Right forelimb (tissue), 1 donor: ENCODE results near the gene MAST4.
"Not testable (repeated sequence)": the region's sequence is repeated elsewhere in the genome, so short reads cannot be mapped to it uniquely, and the experiment has no call there.

Experiments
- DNase-seq: peaks from one replicate; pipeline ENCODE4 v3.0.0-alpha.2; 2018

Gene MAST4

DNA sequence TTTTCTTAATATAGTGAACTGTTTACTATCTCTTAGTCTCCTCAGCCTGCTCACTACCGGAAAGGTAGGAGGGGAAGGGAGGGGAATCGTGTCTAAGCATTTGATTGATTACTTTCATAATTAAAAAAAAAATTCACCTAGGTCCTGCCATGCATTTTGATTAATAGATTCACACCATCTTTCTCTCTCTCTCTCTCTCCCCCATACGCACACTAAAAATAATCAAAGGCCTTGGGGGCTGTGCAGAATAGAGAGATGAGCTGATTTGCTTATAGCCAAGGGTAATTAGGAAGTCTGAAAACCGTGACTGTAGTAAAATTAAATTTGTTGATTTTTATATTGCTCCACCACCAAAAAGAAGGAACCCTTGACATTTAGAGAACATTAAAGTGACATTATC lies 550.8 kb downstream of the MAST4 start:
- DNase-seq, result no peak

DNA sequence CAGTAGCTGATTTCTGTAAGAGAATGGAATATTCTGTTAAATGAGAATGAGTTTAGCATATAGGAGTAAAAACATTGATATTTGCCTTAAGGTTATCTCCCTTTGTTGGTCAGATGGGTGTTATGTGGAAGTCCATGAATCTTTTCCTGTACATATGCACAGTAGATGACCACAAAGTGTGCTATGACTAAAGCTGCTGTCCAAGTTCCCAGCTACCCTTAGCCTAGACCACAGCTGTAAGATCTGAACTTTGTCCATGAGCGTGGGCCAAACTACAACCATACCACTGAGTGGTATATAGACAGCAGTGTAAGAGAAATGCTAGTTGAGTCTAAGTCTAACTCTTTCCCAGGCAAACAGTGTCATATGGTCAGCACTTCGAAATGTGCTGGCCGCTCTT lies 551.6 kb downstream of the MAST4 start:
- DNase-seq, result no peak

DNA sequence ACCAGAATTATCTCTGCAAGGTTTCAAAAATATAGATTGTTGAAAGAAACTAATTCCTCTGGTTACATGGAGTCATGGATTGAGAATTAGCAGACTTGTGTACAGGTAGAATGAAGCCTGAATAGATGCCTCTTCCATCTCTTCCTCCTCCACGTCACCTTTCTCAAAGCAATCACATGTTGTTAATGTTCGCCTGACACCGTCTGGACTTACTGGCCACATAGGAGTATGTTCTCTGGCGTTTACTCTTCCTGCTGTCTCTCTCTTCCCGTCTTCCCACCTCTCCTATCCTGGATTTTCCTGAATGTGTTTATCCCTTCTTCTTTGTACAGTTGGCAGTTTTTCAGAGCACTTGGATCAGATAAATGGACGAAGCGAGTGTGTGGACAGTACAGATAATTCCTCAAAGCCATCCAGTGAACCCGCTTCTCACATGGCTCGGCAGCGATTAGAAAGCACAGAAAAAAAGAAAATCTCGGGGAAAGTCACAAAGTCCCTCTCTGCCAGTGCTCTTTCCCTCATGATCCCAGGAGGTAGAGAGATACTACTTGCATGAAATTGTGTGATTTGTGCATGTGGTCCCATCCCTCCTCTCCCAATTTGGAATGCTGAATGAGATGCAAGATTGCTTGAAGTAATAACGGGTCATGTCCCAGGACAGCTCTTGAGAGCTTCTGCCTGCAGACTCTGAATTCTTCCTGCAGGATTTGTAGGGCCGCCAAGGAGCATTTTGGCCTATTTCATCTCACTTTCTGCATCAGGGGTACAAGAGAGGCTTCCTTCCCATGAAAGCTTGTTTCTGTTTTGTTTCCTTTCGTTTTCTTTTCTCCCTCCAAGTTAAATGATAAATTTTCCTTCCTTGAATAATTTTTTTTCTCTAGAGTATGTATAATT lies 553.1 kb downstream of the MAST4 start:
- no peak for DNase-seq

DNA sequence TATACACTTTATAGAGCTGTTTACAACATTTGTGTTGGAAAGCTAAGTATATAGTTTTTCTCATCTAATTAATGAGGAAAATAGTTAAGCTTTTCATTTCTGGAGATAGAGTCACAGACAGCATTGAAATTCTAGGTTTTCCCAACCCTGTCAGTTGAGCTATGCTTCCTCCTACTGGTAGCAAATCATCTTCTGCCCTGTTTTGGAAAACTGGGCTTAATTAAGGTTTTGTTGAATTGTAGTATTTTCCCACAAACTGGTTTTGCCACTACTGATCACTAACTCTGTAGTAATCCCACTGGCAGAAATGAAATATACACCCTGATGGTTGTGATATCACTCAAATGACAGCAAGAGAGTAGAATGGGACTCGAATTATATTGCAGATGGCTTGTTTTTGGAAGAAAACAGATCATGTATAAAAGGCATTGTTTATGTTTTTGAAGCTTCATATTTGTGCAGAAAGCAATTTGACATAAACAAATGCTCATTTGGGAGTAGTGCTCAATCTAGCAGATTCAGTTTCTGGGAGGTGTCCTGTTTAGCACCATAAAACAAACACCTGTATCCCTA lies 553.8 kb downstream of the MAST4 start:
- no peak for DNase-seq

DNA sequence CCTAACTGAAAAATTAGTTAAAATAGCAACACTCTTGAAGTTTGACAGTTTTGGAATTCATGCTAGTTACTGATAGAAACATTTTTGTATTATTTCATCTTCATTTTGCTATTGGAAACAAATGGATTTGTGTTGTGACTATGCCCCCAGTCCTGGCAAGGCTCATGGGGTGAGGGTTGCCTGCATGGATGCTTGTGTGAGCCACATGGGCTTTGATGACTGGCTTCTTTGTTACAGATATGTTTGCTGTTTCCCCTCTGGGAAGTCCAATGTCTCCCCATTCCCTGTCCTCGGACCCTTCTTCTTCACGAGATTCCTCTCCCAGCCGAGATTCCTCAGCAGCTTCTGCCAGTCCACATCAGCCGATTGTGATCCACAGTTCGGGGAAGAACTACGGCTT lies 556.2 kb downstream of the MAST4 start:
- no peak for DNase-seq

DNA sequence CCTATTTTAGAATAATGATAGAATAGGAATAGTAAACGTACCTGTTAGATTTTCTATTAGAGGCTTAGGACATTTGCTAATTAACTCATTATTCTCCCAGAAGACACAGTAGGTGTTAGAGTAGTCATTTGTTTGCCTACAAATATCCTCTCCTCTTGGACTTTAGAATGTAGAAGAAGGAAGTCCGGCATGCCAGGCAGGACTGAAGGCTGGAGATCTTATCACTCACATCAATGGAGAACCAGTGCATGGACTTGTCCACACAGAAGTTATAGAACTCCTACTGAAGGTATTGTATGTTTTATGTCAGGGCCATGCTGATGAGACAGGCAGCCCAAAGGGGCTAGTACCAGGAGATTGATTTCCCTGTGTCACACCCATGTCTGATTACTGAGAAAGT lies 557.1 kb downstream of the MAST4 start:
- DNase-seq, result no peak

DNA sequence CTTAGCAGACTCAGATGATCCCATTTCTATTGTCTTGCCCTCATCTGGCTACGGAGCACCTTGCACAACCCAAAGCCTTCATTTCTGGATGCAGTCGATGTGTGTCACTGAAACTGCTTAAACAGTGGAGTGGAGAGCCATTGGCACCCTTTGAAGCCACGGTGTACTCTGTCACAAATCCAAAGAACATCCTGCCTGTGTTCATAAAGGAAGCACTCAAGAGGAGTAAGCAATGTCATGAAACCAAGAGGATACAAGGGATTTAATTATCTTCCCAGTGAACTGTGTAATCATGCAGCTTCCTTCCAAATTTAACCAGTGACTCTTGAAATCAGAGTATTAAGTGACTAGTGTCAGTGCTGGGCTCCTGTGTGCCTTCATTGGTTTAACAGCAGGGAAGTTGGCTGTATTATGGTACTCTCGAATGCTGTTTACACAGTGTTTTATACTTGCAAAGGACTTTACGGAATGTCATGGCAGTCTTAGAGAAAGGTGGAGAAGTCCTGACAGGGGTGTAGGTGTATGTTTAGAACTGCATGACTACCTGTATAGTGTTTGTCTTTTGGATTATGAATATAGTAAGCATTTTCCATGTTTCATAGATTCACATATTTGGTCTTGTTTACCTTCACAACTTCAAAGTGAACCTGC lies 558.5 kb downstream of the MAST4 start:
- DNase-seq, result no peak

DNA sequence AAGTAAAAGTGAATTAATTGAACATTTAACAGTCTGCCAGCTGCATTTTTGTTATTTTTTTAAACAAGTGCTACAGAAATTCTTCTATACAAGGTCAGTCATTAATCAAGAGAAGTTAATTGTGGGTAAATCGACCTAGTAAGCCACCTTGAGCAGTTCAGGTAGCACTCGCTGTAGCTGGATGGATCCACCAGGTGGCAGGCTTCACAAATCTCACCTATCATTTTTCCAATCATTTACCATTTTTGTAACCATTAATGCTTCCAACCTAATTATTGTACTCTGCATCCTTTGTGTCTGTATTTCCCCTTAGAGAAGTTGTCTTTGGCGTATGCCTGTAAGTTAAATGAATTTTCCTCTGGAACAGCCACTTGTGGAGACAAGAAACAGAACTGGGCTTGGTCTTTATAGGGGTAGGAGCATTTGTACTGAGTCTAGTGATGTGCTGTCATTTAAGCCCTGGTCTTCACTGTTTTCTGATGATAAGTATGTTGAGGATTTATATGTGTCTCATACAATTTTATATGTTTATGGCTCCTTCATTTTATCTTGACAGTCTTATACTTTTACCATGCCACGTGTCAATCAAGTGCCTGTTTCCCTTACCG lies 560.9 kb downstream of the MAST4 start:
- no peak for DNase-seq

DNA sequence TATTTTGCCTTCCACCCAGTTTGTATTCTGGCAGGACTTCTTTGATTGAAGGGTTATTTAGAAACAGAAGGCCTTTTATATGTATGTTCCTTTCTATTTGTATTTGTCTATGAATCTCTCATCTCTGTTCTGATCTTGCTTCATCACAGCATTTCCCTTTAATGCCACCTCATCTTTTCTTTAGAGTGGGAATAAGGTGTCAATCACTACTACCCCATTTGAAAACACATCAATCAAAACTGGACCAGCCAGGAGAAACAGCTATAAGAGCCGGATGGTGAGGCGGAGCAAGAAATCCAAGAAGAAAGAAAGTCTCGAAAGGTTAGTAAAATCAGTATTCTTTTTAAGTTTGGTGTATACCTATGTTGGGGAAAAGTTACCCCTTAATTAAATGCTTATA lies 564.1 kb downstream of the MAST4 start:
- no peak for DNase-seq

DNA sequence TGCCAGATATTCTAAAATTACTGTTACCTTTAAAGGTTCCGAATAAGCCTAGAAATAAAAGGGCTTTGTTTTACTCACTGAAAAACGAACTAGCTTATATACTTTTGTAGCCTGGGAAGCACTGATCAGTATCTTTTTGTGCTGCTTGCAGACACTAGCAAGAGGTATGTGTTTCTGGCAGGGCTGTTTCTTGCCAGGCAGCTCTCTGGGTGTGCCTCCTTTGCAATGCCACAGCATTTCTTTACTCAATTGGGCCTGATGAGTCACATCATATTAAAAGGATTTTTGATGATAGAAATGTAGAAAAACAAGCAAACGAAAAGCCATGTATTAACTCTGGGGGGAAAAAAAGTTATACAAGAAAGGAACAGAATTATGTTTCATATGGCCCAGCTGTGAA lies 564.8 kb downstream of the MAST4 start:
- no peak for DNase-seq

DNA sequence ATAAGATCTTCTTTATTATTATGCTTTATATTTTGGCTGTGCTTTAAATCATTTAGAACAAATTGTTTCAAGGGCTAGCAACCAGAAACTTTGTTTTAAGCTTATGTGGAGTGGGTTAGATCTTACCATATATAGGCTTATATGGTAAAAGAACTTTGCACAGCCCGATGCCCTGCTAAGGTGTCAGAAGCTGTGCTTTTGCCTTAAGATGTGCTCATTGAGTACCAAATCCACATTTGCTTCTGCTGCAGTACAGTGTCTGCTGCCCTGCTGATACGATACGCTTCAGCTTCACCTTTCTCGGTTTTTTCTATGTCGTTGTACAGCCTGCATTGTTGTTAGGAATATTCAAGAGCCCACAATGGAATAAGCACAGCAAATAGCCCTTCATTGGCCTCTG lies 565.6 kb downstream of the MAST4 start:
- no peak for DNase-seq

DNA sequence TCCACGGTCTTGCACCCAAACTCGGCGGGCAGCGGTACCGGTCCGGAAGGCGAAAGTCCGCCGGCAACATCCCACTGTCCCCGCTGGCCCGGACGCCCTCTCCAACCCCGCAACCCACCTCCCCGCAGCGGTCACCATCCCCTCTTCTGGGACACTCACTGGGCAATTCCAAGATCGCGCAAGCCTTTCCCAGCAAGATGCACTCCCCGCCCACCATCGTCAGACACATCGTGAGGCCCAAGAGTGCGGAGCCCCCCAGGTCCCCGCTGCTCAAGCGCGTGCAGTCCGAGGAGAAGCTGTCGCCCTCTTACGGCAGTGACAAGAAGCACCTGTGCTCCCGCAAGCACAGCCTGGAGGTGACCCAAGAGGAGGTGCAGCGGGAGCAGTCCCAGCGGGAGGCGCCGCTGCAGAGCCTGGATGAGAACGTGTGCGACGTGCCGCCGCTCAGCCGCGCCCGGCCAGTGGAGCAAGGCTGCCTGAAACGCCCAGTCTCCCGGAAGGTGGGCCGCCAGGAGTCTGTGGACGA lies 567.1 kb downstream of the MAST4 start:
- DNase-seq, result no peak

DNA sequence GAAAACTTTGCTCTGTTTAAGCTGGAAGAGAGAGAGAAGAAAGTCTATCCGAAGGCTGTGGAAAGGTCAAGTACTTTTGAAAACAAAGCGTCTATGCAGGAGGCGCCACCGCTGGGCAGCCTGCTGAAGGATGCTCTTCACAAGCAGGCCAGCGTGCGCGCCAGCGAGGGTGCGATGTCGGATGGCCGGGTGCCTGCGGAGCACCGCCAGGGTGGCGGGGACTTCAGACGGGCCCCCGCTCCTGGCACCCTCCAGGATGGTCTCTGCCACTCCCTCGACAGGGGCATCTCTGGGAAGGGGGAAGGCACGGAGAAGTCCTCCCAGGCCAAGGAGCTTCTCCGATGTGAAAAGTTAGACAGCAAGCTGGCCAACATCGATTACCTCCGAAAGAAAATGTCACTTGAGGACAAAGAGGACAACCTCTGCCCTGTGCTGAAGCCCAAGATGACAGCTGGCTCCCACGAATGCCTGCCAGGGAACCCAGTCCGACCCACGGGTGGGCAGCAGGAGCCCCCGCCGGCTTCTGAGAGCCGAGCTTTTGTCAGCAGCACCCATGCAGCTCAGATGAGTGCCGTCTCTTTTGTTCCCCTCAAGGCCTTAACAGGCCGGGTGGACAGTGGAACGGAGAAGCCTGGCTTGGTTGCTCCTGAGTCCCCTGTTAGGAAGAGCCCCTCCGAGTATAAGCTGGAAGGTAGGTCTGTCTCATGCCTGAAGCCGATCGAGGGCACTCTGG lies 567.8 kb downstream of the MAST4 start:
- DNase-seq, result no peak

DNA sequence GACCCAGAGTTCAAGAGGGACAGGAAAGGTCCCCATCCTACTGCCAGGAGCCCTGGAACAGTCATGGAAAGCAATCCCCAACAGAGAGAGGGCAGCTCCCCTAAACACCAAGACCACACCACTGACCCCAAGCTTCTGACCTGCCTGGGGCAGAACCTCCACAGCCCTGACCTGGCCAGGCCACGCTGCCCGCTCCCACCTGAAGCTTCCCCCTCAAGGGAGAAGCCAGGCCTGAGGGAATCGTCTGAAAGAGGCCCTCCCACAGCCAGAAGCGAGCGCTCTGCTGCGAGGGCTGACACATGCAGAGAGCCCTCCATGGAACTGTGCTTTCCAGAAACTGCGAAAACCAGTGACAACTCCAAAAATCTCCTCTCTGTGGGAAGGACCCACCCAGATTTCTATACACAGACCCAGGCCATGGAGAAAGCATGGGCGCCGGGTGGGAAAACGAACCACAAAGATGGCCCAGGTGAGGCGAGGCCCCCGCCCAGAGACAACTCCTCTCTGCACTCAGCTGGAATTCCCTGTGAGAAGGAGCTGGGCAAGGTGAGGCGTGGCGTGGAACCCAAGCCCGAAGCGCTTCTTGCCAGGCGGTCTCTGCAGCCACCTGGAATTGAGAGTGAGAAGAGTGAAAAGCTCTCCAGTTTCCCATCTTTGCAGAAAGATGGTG lies 568.8 kb downstream of the MAST4 start:
- DNase-seq, result no peak

DNA sequence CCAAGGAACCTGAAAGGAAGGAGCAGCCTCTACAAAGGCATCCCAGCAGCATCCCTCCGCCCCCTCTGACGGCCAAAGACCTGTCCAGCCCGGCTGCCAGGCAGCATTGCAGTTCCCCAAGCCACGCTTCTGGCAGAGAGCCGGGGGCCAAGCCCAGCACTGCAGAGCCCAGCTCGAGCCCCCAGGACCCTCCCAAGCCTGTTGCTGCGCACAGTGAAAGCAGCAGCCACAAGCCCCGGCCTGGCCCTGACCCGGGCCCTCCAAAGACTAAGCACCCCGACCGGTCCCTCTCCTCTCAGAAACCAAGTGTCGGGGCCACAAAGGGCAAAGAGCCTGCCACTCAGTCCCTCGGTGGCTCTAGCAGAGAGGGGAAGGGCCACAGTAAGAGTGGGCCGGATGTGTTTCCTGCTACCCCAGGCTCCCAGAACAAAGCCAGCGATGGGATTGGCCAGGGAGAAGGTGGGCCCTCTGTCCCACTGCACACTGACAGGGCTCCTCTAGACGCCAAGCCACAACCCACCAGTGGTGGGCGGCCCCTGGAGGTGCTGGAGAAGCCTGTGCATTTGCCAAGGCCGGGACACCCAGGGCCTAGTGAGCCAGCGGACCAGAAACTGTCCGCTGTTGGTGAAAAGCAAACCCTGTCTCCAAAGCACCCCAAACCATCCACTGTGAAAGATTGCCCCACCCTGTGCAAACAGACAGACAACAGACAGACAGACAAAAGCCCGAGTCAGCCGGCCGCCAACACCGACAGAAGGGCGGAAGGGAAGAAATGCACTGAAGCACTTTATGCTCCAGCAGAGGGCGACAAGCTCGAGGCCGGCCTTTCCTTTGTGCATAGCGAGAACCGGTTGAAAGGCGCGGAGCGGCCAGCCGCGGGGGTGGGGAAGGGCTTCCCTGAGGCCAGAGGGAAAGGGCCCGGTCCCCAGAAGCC lies 569.6 kb downstream of the MAST4 start:
- peak; percentile 86 for DNase-seq

DNA sequence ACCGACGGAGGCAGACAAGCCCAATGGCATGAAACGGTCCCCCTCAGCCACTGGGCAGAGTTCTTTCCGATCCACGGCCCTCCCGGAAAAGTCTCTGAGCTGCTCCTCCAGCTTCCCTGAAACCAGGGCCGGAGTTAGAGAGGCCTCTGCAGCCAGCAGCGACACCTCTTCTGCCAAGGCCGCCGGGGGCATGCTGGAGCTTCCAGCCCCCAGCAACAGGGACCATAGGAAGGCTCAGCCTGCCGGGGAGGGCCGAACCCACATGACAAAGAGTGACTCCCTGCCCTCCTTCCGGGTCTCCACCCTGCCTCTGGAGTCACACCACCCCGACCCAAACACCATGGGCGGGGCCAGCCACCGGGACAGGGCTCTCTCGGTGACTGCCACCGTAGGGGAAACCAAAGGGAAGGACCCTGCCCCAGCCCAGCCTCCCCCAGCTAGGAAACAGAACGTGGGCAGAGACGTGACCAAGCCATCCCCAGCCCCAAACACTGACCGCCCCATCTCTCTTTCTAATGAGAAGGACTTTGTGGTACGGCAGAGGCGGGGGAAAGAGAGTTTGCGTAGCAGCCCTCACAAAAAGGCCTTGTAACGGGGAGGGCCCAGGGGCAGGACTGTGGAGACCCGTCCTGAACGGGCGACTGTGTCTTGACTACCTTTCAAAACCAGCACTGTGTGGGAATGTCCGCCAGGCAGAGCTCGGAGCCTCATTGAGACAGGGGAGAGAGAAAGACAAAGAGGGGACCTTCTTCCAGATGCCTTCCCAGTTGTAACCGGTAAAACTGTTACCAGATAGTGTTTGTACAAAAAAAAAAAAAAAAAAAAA lies 570.5 kb downstream of the MAST4 start:
- DNase-seq, result no peak

DNA sequence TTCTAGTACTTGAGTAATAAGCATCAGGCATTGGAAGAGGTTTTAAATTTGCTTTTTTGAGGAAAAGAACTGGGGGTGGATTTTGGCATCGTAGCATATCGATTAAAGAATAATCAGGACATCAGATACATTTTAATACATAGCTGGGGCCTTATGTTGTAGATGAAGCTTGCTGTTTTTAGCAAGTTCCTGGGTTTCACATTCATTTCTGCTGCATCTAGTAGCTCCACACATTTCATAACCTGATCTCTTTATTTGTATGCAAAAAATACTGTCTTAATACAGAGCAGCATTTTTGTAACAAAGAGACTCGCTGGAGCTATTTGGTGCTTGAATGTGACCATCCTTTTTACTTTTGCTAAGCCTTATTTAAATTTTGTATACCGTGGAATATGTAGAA lies 571.9 kb downstream of the MAST4 start:
- no peak for DNase-seq

DNA sequence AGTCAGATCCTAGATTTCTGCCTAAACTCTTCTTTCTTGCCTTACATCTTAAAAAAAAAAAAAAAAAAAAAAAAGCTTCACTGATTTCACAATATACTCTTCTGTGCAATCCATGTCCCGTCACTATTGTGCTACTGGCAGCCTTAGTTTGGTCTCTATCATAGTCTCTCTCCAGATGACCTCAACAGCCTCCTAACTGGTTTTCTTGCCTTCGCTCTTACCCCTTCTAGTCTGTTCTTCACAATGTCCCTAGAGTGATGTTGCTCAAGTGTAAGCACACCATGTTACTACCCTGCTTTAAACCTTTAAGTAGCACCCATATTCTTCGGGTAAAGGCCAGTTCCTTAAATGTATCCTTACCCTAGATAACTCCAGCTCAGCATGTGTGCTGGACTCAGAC lies 574.6 kb downstream of the MAST4 start:
- DNase-seq, result no peak

DNA sequence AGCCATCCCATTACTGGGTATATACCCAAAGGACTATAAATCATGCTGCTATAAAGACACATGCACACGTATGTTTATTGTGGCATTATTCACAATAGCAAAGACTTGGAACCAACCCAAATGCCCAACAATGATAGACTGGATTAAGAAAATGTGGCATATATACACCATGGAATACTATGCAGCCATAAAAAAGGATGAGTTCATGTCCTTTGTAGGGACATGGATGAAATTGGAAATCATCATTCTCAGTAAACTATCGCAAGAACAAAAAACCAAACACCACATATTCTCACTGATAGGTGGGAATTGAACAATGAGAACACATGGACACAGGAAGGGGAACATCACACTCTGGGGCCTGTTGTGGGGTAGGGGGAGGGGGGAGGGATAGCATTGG lies 577.2 kb downstream of the MAST4 start:
- DNase-seq, result not testable (repeated sequence)

DNA sequence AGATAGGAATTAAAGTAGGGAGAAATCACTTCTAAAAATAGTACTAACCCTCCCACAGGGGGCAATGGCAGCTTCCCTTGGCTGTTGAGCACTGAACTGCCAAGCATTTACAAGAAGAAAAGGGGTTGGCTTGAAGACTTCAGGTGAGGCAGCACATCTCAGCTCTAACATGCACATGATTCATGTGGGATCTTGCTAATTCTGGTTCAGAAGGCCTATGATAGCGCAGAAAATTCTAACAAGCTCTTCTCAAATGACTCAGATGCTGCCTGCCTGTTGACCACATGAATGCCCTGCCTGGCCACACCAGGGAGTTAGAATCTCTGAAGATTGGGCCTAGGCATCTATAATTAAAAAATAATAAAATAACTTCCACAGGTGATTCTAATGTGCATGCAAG lies 577.8 kb downstream of the MAST4 start:
- DNase-seq, result no peak
